ENCODE measurements around the gene SBF1. TPM values are rescaled to one million over a fixed set of nuclear protein-coding genes. Genes with fewer than 3 reads are reported as not detected.

The SBF1 gene
- polyA plus RNA-seq, 1 of the 3 experiments (the other 2 are of a cell fraction), result 29.1 TPM

DNA sequence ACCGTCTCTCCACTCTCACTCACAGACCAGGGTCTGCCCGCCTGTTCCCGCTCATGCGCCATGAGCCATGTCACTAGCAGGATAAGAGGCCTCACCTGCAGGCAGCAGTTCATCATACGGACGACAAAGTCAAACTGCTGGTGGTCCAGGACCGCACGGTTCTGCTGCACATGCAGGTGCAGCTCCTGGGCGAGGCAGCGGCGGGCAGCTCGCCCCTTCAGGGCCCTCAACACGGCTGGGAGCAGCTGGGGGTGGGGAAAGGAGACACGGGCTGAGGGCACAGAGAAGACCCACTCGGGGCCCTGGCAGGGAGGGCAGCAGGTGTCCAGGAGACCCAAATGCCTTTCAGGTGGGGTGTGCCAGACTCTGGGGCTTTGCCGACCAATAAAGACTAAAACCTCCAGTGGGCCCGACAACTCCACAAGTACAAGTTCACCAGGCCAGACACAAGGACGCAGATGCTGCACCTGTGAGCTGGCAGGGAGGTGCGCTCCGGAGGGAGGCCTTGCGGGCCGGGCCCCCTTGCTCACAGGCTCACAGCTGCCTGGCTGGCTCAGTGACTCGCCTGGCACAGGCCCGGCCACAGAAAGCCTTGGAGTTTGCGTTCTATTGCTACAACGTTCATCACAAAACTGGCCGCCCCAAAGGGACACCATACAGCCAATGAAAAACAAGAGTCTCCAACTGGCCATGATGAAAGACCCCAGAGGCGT, 11.5 kb downstream of the SBF1 start:
- H3K4me1 ChIP-seq (ENCODE audit: control insufficient read depth in 1 of 2, insufficient read depth in 2 of 2, low read depth in 1 of 2, low read length in 1 of 2), result no peaks in the 10 kb centered on the region
- no peaks in the 10 kb centered on the region for H3K9me3 ChIP-seq
- peaks cover 3% of the 10 kb centered on the region; the same call in 1 of the 2 replicates for H3K79me2 ChIP-seq (ENCODE audit: insufficient read depth)
- 98% methylated on average over 13 of the region's 28 CpGs for WGBS (ENCODE audit: low lambda C conversion rate)
- CTCF ChIA-PET, result interaction anchor here (1.2 to 1.4 kb wide), 2 partner anchors 10 to 157 kb away, joined by 3 to 4 read pairs; no protein-coding TSS in a partner anchor
- no peak overlapping the region for H3K9ac ChIP-seq
- H3K27ac ChIP-seq (ENCODE audit: low read depth in 2 of 2, low read length in 1 of 2), result no peak overlapping the region
- TF ChIP-seq GATA2 (CRISPR knock-in tag; IDR thresholded peaks at IDR 0.05) (no peak), SMC3 (IDR thresholded peaks at IDR 0.05; ENCODE audit: low read depth, low read length) (no peak), RAD21 (IDR thresholded peaks at IDR 0.05; ENCODE audit: low read length) (no peak), NFIC (IDR thresholded peaks at IDR 0.05; ENCODE audit: borderline replicate concordance) (no peak), ELF1 (IDR thresholded peaks at IDR 0.05) (no peak), NRF1 (IDR thresholded peaks at IDR 0.05; ENCODE audit: low read depth, low read length) (no peak), EP300 (IDR thresholded peaks at IDR 0.05; ENCODE audit: borderline replicate concordance in 1 of 2, low read depth in 1 of 2, low read length in 1 of 2) (no peak), MXI1 (IDR thresholded peaks at IDR 0.05; ENCODE audit: low read depth, low read length) (no peak)
- TF ChIP-seq, protein P1, sequence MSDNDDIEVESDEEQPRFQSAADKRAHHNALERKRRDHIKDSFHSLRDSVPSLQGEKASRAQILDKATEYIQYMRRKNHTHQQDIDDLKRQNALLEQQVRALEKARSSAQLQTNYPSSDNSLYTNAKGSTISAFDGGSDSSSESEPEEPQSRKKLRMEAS (IDR thresholded peaks at IDR 0.05; ENCODE audit: low read depth), result no peak
- no peaks in the 10 kb centered on the region for H3K27me3 ChIP-seq (ENCODE audit: insufficient read depth)
- H3K4me3 ChIP-seq (ENCODE audit: low read depth in 2 of 2, low read length in 1 of 2), result no peak overlapping the region
- peaks cover 0 to 85% of the 10 kb centered on the region in 2 experiments for H3K36me3 ChIP-seq (replicated peaks in 1 of 2; ENCODE audit: control insufficient read depth in 1 of 2, insufficient read depth in 2 of 2, low read length in 1 of 2)
- H4K20me1 ChIP-seq (ENCODE audit: insufficient read depth), result peaks cover 6% of the 10 kb centered on the region
- no peak for DNase-seq
- no peaks in the 10 kb centered on the region for H3F3A ChIP-seq (replicated peaks; ENCODE audit: insufficient read depth)
- POLR2A ChIA-PET, result no interaction called here
- no peaks in the 10 kb centered on the region for H3K9me2 ChIP-seq
- H2AFZ ChIP-seq (ENCODE audit: low read depth), result no peak overlapping the region
- H3K4me2 ChIP-seq, result no peak overlapping the region

DNA sequence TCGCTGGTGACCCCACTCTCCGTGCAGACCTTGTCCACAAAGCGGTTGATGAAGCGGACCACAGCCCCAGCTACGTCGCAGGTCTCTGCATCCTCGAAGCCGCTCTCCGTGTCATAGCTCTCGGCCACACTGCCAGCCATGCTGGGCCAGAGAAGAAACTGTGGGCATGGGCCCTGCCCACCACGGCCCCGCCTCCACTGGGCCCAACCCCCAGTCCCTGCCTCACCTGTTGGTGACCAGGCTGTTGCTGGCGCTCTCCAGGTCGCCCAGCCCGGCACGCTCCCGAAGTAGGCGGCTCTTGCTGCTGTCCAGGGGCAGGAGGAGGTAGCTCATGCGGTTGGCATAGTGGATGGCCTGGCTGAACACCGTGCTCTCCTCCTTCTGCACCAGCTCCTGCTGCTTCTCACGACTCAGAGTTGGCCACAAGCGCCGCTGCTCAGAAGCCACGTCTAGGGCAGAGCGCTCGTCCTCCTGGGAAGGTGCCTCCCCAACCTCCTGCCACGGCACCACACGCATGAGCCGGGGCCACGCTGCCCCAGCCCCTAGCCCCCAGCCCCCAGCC, 12.8 kb downstream of the SBF1 start:
- ChIA-PET POLR2A (no interaction called here), CTCF (no interaction called here)
- H3K9me3 ChIP-seq, result no peaks in the 10 kb centered on the region
- DNase-seq, result no peak
- no peaks in the 10 kb centered on the region for H3K9me2 ChIP-seq
- H3K4me3 ChIP-seq (ENCODE audit: low read depth in 2 of 2, low read length in 1 of 2), result no peak overlapping the region
- H3K27me3 ChIP-seq (ENCODE audit: insufficient read depth), result no peaks in the 10 kb centered on the region
- H3F3A ChIP-seq (replicated peaks; ENCODE audit: insufficient read depth), result no peaks in the 10 kb centered on the region
- H3K9ac ChIP-seq, result no peak overlapping the region
- H3K36me3 ChIP-seq (replicated peaks in 1 of 2; ENCODE audit: control insufficient read depth in 1 of 2, insufficient read depth in 2 of 2, low read length in 1 of 2), result peaks cover 0 to 89% of the 10 kb centered on the region in 2 experiments
- no peaks in the 10 kb centered on the region; the same call in 1 of the 2 replicates for H3K79me2 ChIP-seq (ENCODE audit: insufficient read depth)
- no peaks in the 10 kb centered on the region for H4K20me1 ChIP-seq (ENCODE audit: insufficient read depth)
- H3K4me2 ChIP-seq, result no peak overlapping the region
- no peak overlapping the region for H2AFZ ChIP-seq (ENCODE audit: low read depth)
- no peaks in the 10 kb centered on the region for H3K4me1 ChIP-seq (ENCODE audit: control insufficient read depth in 1 of 2, insufficient read depth in 2 of 2, low read depth in 1 of 2, low read length in 1 of 2)
- no peak overlapping the region for H3K27ac ChIP-seq (ENCODE audit: low read depth in 2 of 2, low read length in 1 of 2)
- 94% methylated on average over 16 of the region's 30 CpGs for whole genome bisulfite sequencing (ENCODE audit: low lambda C conversion rate)
- TF ChIP-seq, protein P1 (IDR thresholded peaks at IDR 0.05; ENCODE audit: low read depth), result no peak
- TF ChIP-seq POLR2AphosphoS5 (IDR thresholded peaks at IDR 0.05; ENCODE audit: low read depth, low read length), result no peak
- no peak for TF ChIP-seq SIN3A (IDR thresholded peaks at IDR 0.05; ENCODE audit: borderline replicate concordance, low read depth, low read length)
- no peak for TF ChIP-seq RAD21 (IDR thresholded peaks at IDR 0.05; ENCODE audit: low read length)
- TF ChIP-seq GATA2 (CRISPR knock-in tag; IDR thresholded peaks at IDR 0.05), result no peak
- no peak for TF ChIP-seq RFX5 (IDR thresholded peaks at IDR 0.05; ENCODE audit: low read length)
- TF ChIP-seq SMC3 (IDR thresholded peaks at IDR 0.05; ENCODE audit: low read depth, low read length), result no peak
- TF ChIP-seq, protein P2, sequence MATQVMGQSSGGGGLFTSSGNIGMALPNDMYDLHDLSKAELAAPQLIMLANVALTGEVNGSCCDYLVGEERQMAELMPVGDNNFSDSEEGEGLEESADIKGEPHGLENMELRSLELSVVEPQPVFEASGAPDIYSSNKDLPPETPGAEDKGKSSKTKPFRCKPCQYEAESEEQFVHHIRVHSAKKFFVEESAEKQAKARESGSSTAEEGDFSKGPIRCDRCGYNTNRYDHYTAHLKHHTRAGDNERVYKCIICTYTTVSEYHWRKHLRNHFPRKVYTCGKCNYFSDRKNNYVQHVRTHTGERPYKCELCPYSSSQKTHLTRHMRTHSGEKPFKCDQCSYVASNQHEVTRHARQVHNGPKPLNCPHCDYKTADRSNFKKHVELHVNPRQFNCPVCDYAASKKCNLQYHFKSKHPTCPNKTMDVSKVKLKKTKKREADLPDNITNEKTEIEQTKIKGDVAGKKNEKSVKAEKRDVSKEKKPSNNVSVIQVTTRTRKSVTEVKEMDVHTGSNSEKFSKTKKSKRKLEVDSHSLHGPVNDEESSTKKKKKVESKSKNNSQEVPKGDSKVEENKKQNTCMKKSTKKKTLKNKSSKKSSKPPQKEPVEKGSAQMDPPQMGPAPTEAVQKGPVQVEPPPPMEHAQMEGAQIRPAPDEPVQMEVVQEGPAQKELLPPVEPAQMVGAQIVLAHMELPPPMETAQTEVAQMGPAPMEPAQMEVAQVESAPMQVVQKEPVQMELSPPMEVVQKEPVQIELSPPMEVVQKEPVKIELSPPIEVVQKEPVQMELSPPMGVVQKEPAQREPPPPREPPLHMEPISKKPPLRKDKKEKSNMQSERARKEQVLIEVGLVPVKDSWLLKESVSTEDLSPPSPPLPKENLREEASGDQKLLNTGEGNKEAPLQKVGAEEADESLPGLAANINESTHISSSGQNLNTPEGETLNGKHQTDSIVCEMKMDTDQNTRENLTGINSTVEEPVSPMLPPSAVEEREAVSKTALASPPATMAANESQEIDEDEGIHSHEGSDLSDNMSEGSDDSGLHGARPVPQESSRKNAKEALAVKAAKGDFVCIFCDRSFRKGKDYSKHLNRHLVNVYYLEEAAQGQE (IDR thresholded peaks at IDR 0.05; ENCODE audit: low read depth, low read length), result no peak

Measured in SK-N-SH (cell line).